ENCODE data around the gene RERG. TPM values are rescaled to one million over a fixed set of nuclear protein-coding genes. Genes with fewer than 3 reads are reported as not detected.

Gene RERG
- total and polyA plus RNA-seq, 2 of the 4 experiments (the other 2 are of a cell fraction), result not detected

GRCh38 chr12:15186597-15186996 is 34.6 kb downstream of the RERG start:
- intact Hi-C loops (cut with micrococcal nuclease), result no loop called here
- H4K8ac ChIP-seq (ENCODE audit: low read depth in 2 of 2, low read length in 2 of 2), result no peak overlapping the region
- H2AK5ac ChIP-seq (ENCODE audit: low read depth, low read length), result no peak overlapping the region
- no peak overlapping the region for H3K27ac ChIP-seq (ENCODE audit: insufficient read depth, low read length)
- no CpG with 5 or more reads among the region's 1 CpG for WGBS, 2 experiments (ENCODE audit: extremely low coverage in 2 of 2, insufficient read length in 1 of 2)
- H3K23ac ChIP-seq (ENCODE audit: low read depth, low read length), result no peak overlapping the region
- H4K20me1 ChIP-seq (ENCODE audit: insufficient read depth, low read length), result no peaks in the 10 kb centered on the region
- ATAC-seq (ENCODE audit: low read depth) (no peak), DNase-seq (no peak)
- H3K4ac ChIP-seq (ENCODE audit: low read depth, low read length), result no peak overlapping the region
- H3K14ac ChIP-seq (replicated peaks; ENCODE audit: low read depth, low read length), result no peak overlapping the region
- dilution Hi-C loops (cut with HindIII; ENCODE audit: low sequenced_read_pairs, unreplicated experiment), result no loop called here
- BruUV-seq (replicated peaks), result no TSS peak
- no peak overlapping the region for H2BK15ac ChIP-seq (ENCODE audit: low read depth, low read length)
- no peak overlapping the region for H2BK120ac ChIP-seq (ENCODE audit: low read depth, low read length)
- no peak overlapping the region for H2BK20ac ChIP-seq (ENCODE audit: low read depth, low read length)
- CTCF ChIA-PET, result no interaction called here
- no peaks in the 10 kb centered on the region for H3K36me3 ChIP-seq (ENCODE audit: control insufficient read depth, insufficient read depth, low read length)
- no peak overlapping the region for H3K9ac ChIP-seq (ENCODE audit: low read depth, low read length)
- no peaks in the 10 kb centered on the region for H3K9me3 ChIP-seq (ENCODE audit: control insufficient read depth, insufficient read depth, low read length)
- H3K18ac ChIP-seq (ENCODE audit: low read depth, low read length), result no peak overlapping the region
- no peaks in the 10 kb centered on the region for H3K9me1 ChIP-seq (ENCODE audit: insufficient read depth, low read length)
- no peaks in the 10 kb centered on the region for H3K27me3 ChIP-seq (ENCODE audit: control insufficient read depth, insufficient read depth, low read length)
- no peak overlapping the region for H2AFZ ChIP-seq (replicated peaks; ENCODE audit: low read length, poor library complexity)
- no peak overlapping the region for H3K56ac ChIP-seq (ENCODE audit: extremely low read depth, insufficient read depth, low read length)
- H4K5ac ChIP-seq (ENCODE audit: low read depth, low read length), result no peak overlapping the region
- H4K91ac ChIP-seq (ENCODE audit: insufficient read depth, low read depth, low read length), result no peak overlapping the region
- H2BK5ac ChIP-seq (ENCODE audit: low read depth, low read length, poor library complexity, severe bottlenecking), result no peak overlapping the region
- no peak overlapping the region for H3K4me3 ChIP-seq (ENCODE audit: insufficient read depth, low read depth, low read length)
- H3K4me2 ChIP-seq (ENCODE audit: low read depth, low read length), result no peak overlapping the region
- no peak overlapping the region for H2AK9ac ChIP-seq (replicated peaks; ENCODE audit: low read depth, low read length, poor library complexity)
- no peaks in the 10 kb centered on the region for H3K4me1 ChIP-seq (ENCODE audit: control insufficient read depth, insufficient read depth, low read length)
- H3K79me1 ChIP-seq (ENCODE audit: low read depth in 1 of 2, low read length in 2 of 2), result no peaks in the 10 kb centered on the region
- POLR2A ChIA-PET (ENCODE audit: unreplicated experiment), result no interaction called here
- TF ChIP-seq RCOR1 (IDR thresholded peaks at IDR 0.05; ENCODE audit: insufficient replicate concordance, low read length) (no peak), POLR2A (IDR thresholded peaks at IDR 0.05; ENCODE audit: low read depth, low read length) (no peak), MAZ (IDR thresholded peaks at IDR 0.05; ENCODE audit: borderline replicate concordance, low read depth, low read length) (no peak), CEBPB (IDR thresholded peaks at IDR 0.05; ENCODE audit: low read depth, low read length) (no peak), FOS (IDR thresholded peaks at IDR 0.05; ENCODE audit: low read depth, low read length) (no peak), SMC3 (IDR thresholded peaks at IDR 0.05; ENCODE audit: low read depth, low read length) (no peak), NFE2L2 (IDR thresholded peaks at IDR 0.05; ENCODE audit: low read depth, low read length) (no peak), MXI1 (IDR thresholded peaks at IDR 0.05; ENCODE audit: borderline replicate concordance, low read depth, low read length) (no peak), RFX5 (IDR thresholded peaks at IDR 0.05; ENCODE audit: low read depth, low read length) (no peak), MAFK (IDR thresholded peaks at IDR 0.05; ENCODE audit: low read depth, low read length) (no peak), BHLHE40 (IDR thresholded peaks at IDR 0.05; ENCODE audit: low read depth, low read length) (no peak), CHD1 (IDR thresholded peaks at IDR 0.05; ENCODE audit: low read depth, low read length) (no peak), RAD21 (IDR thresholded peaks at IDR 0.05; ENCODE audit: low read length) (no peak)
- TF ChIP-seq, protein P1, sequence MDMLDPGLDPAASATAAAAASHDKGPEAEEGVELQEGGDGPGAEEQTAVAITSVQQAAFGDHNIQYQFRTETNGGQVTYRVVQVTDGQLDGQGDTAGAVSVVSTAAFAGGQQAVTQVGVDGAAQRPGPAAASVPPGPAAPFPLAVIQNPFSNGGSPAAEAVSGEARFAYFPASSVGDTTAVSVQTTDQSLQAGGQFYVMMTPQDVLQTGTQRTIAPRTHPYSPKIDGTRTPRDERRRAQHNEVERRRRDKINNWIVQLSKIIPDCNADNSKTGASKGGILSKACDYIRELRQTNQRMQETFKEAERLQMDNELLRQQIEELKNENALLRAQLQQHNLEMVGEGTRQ (IDR thresholded peaks at IDR 0.05; ENCODE audit: low read depth, low read length), result no peak
- TF ChIP-seq, protein P2, sequence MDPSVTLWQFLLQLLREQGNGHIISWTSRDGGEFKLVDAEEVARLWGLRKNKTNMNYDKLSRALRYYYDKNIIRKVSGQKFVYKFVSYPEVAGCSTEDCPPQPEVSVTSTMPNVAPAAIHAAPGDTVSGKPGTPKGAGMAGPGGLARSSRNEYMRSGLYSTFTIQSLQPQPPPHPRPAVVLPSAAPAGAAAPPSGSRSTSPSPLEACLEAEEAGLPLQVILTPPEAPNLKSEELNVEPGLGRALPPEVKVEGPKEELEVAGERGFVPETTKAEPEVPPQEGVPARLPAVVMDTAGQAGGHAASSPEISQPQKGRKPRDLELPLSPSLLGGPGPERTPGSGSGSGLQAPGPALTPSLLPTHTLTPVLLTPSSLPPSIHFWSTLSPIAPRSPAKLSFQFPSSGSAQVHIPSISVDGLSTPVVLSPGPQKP (IDR thresholded peaks at IDR 0.05; ENCODE audit: borderline replicate concordance, low read depth, low read length), result no peak
- TF ChIP-seq, protein P3, sequence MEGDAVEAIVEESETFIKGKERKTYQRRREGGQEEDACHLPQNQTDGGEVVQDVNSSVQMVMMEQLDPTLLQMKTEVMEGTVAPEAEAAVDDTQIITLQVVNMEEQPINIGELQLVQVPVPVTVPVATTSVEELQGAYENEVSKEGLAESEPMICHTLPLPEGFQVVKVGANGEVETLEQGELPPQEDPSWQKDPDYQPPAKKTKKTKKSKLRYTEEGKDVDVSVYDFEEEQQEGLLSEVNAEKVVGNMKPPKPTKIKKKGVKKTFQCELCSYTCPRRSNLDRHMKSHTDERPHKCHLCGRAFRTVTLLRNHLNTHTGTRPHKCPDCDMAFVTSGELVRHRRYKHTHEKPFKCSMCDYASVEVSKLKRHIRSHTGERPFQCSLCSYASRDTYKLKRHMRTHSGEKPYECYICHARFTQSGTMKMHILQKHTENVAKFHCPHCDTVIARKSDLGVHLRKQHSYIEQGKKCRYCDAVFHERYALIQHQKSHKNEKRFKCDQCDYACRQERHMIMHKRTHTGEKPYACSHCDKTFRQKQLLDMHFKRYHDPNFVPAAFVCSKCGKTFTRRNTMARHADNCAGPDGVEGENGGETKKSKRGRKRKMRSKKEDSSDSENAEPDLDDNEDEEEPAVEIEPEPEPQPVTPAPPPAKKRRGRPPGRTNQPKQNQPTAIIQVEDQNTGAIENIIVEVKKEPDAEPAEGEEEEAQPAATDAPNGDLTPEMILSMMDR (conservative IDR thresholded peaks at IDR 0.05; ENCODE audit: low read depth, low read length), result no peak
- in situ Hi-C loops (cut with MboI; ENCODE audit: low sequenced_read_pairs), result no loop called here

Measured in IMR-90 (cell line).